GM18517 (cell line): ENCODE measurements around the gene ELOVL5.

Experiments used
- ATAC-seq: cut with Tn5 transposase; IDR thresholded peaks from one replicate; pipeline ENCODE4 v1.9.1; 2021; ENCODE audit warnings: mild to moderate bottlenecking, moderate library complexity; ENCODE audit not compliant: unreplicated experiment

ELOVL5 gene

GRCh38 chr6:53281518-53282215, 67.1 kb downstream of the ELOVL5 start:
- peak; percentile 58 for ATAC-seq

GRCh38 chr6:53280207-53280606, 68.5 kb downstream of the ELOVL5 start:
- no peak for ATAC-seq

GRCh38 chr6:53279293-53279692, 69.5 kb downstream of the ELOVL5 start:
- ATAC-seq: no peak

- no peak for ATAC-seq
Observed at GRCh38 chr6:53273370-53273769, 75.4 kb downstream of the ELOVL5 start.

- no peak for ATAC-seq
Observed at GRCh38 chr6:53269827-53270226, 78.9 kb downstream of the ELOVL5 start.

GRCh38 chr6:53268858-53269608, 79.7 kb downstream of the ELOVL5 start:
- ATAC-seq: no peak

- no peak for ATAC-seq
Observed at GRCh38 chr6:53266553-53267090, 82.1 kb downstream of the ELOVL5 start.

GRCh38 chr6:53264915-53265607, 83.7 kb downstream of the ELOVL5 start:
- no peak for ATAC-seq

GRCh38 chr6:53264337-53264736, 84.4 kb downstream of the ELOVL5 start:
- ATAC-seq: no peak

GRCh38 chr6:53263917-53264316, 84.8 kb downstream of the ELOVL5 start:
- no peak for ATAC-seq

GRCh38 chr6:53259860-53260580, 88.7 kb downstream of the ELOVL5 start:
- ATAC-seq: no peak

- ATAC-seq: no peak
Observed at GRCh38 chr6:53258774-53259155, 90.0 kb downstream of the ELOVL5 start.

- ATAC-seq: no peak
Observed at GRCh38 chr6:53258076-53258773, 90.5 kb downstream of the ELOVL5 start.

- no peak for ATAC-seq
Observed at GRCh38 chr6:53257533-53257932, 91.2 kb downstream of the ELOVL5 start.

GRCh38 chr6:53257001-53257400, 91.7 kb downstream of the ELOVL5 start:
- no peak for ATAC-seq

GRCh38 chr6:53252177-53252692, 96.5 kb downstream of the ELOVL5 start:
- no peak for ATAC-seq

GRCh38 chr6:53251033-53251672, 97.6 kb downstream of the ELOVL5 start:
- ATAC-seq: no peak

- no peak for ATAC-seq
Observed at GRCh38 chr6:53250176-53251032, 98.3 kb downstream of the ELOVL5 start.

GRCh38 chr6:53246924-53247323, 101.8 kb downstream of the ELOVL5 start:
- ATAC-seq: no peak
